Measurements from ENCODE around the gene PER3. TPM values are rescaled to one million over a fixed set of nuclear protein-coding genes. Genes with fewer than 3 reads are reported as not detected.

Gene PER3
- polyA plus RNA-seq, 1 experiment, result 13.5 TPM

DNA sequence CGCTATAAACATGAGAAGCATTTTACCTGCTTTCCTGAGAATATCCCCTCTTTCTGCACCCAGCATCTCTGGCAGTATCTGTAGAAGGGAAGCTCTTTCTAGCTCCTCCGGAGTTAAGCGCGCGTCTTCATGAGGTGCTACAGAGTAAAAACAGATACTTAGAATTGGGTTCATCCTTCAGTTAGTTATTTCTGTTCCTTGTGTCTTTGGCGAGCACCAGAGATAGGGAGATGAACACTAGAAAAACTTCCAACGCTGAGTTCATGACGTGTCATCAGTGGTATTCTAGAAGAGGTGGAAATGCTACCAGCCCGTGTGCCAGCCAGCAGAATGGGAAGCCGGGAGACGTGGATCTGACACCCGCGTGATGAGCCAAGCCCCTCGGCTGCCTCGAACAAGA is 66.7 kb downstream of the PER3 start:
- no peaks in the 10 kb centered on the region for H3K36me3 ChIP-seq (ENCODE audit: control insufficient read depth, insufficient read depth, low read length)
- CTCF ChIA-PET, result no interaction called here
- H3K4me3 ChIP-seq (ENCODE audit: low read depth, low read length), result no peak overlapping the region
- TF ChIP-seq, protein P1, sequence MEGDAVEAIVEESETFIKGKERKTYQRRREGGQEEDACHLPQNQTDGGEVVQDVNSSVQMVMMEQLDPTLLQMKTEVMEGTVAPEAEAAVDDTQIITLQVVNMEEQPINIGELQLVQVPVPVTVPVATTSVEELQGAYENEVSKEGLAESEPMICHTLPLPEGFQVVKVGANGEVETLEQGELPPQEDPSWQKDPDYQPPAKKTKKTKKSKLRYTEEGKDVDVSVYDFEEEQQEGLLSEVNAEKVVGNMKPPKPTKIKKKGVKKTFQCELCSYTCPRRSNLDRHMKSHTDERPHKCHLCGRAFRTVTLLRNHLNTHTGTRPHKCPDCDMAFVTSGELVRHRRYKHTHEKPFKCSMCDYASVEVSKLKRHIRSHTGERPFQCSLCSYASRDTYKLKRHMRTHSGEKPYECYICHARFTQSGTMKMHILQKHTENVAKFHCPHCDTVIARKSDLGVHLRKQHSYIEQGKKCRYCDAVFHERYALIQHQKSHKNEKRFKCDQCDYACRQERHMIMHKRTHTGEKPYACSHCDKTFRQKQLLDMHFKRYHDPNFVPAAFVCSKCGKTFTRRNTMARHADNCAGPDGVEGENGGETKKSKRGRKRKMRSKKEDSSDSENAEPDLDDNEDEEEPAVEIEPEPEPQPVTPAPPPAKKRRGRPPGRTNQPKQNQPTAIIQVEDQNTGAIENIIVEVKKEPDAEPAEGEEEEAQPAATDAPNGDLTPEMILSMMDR (IDR thresholded peaks at IDR 0.05; ENCODE audit: insufficient read depth, low read depth, low read length), result no peak
- POLR2A ChIA-PET, result no interaction called here
- no peaks in the 10 kb centered on the region for H3K27me3 ChIP-seq (ENCODE audit: control insufficient read depth, insufficient read depth, low read length)
- no peak for DNase-seq (ENCODE audit: low read depth)

- CTCF ChIA-PET, result no interaction called here
- TF ChIP-seq, protein P1 (IDR thresholded peaks at IDR 0.05; ENCODE audit: insufficient read depth, low read depth, low read length), result no peak
- Histone ChIP-seq H3K27me3 (ENCODE audit: control insufficient read depth, insufficient read depth, low read length) (no peaks in the 10 kb centered on the region), H3K36me3 (ENCODE audit: control insufficient read depth, insufficient read depth, low read length) (no peaks in the 10 kb centered on the region), H3K4me3 (ENCODE audit: low read depth, low read length) (no peak within 1 kb of the TSS)
- no peak for DNase-seq (ENCODE audit: low read depth)
- POLR2A ChIA-PET, result no interaction called here
These were observed 69.0 kb downstream of the PER3 start, which contains the start of gene UTS2 for GRCh38 chr1:7852804-7853683. Gene UTS2 (minus strand): TSS chr1:7853065. CDS start chr1:7853003, 62 bp downstream.

- ChIA-PET POLR2A (no interaction called here), CTCF (no interaction called here)
- TF ChIP-seq, protein P1 (IDR thresholded peaks at IDR 0.05; ENCODE audit: insufficient read depth, low read depth, low read length), result no peak
- Histone ChIP-seq H3K36me3 (ENCODE audit: control insufficient read depth, insufficient read depth, low read length) (no peaks in the 10 kb centered on the region), H3K27me3 (ENCODE audit: control insufficient read depth, insufficient read depth, low read length) (no peaks in the 10 kb centered on the region), H3K4me3 (ENCODE audit: low read depth, low read length) (no peak overlapping the region)
- DNase-seq (ENCODE audit: low read depth), result no peak
These were observed 69.6 kb downstream of the PER3 start for GRCh38 chr1:7853684-7854026.

GRCh38 chr1:7856345-7856744 is 72.3 kb downstream of the PER3 start:
- no peaks in the 10 kb centered on the region for H3K27me3 ChIP-seq (ENCODE audit: control insufficient read depth, insufficient read depth, low read length)
- TF ChIP-seq, protein P1 (IDR thresholded peaks at IDR 0.05; ENCODE audit: insufficient read depth, low read depth, low read length), result no peak
- DNase-seq (ENCODE audit: low read depth), result no peak
- CTCF ChIA-PET, result interaction anchor here (1.0 kb wide), 1 partner anchor 54 kb away, joined by 3 read pairs; no protein-coding TSS in a partner anchor
- POLR2A ChIA-PET, result no interaction called here
- no peaks in the 10 kb centered on the region for H3K36me3 ChIP-seq (ENCODE audit: control insufficient read depth, insufficient read depth, low read length)
- H3K4me3 ChIP-seq (ENCODE audit: low read depth, low read length), result no peak overlapping the region

DNA sequence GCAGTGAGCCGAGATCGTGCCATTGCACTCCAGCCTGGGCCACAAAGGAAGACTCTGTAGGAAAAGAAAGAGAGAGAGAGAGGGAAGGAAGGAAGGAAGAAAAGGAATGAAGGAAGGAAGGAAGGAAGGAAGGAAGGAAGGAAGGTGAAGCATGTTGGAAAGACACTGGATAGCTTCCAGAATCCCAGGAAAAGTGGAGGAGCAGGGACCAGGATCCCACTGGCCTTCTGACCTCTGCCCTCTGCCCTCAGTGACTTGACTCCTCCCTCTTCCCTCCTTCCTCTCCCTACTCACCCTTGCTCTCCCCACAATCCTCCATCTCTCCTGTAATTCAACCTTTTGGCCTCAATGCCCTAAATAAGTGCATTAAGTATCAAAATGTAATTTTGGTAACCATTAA is 72.9 kb downstream of the PER3 start:
- H3K27me3 ChIP-seq (ENCODE audit: control insufficient read depth, insufficient read depth, low read length), result no peaks in the 10 kb centered on the region
- TF ChIP-seq, protein P1 (IDR thresholded peaks at IDR 0.05; ENCODE audit: insufficient read depth, low read depth, low read length), result no peak
- DNase-seq (ENCODE audit: low read depth), result no peak
- ChIA-PET POLR2A (no interaction called here), CTCF (no interaction called here)
- H3K4me3 ChIP-seq (ENCODE audit: low read depth, low read length), result no peak overlapping the region
- no peaks in the 10 kb centered on the region for H3K36me3 ChIP-seq (ENCODE audit: control insufficient read depth, insufficient read depth, low read length)

Measured in BJ (cell line).